Naive thymus-derived CD8-positive, alpha-beta T cell (primary cell): ENCODE results near the gene PPP1R13L. TPM values are rescaled to one million over a fixed set of nuclear protein-coding genes. Genes with fewer than 3 reads are reported as not detected.
"Not testable (repeated sequence)": the region's sequence is repeated elsewhere in the genome, so short reads cannot be mapped to it uniquely, and the experiment has no call there.

Source experiments
- ATAC-seq, 2 donors: fragments of 150-1000 bp; cut with Tn5 transposase in 1 of 2; sonication (Bioruptor Pico), chemical (Tn5 transposase) in 1 of 2; 1 replicate in 1 of 2; 2 replicates in 1 of 2; pipeline ENCODE4 v1.10.0; 2021; ENCODE audit warnings: mild to moderate bottlenecking in 2 of 2, moderate library complexity in 2 of 2
- POLR2A ChIA-PET: fragments of 350-600 bp; sonication (Branson Sonifier 250); formaldehyde crosslinking; loops from one replicate; lab custom pipeline; 2021; ENCODE audit warnings: antibody characterized with exemption; lab: Charles Lee
- DNase-seq, 10 donors: peaks; one replicate each; pipeline versions ENCODE4 v3.0.0 to v3.0.0-alpha.2; 2020 to 2022
- H3K27ac Mint-ChIP-seq, 10 donors: one replicate each; pipeline ENCODE4 v1.8.0; 2020 to 2022; ENCODE audit warnings: mild to moderate bottlenecking in 10 of 10, mixed read lengths in 10 of 10, moderate library complexity in 4 of 10, inconsistent platforms in 1 of 10
- H3K27me3 Mint-ChIP-seq, 5 donors: one replicate each; pipeline ENCODE4 v1.8.0; 2021 to 2022; ENCODE audit warnings: mixed read lengths in 5 of 5
- H3K36me3 Mint-ChIP-seq, 3 donors: one replicate each; pipeline ENCODE4 v1.8.0; 2020 to 2022; ENCODE audit warnings: mixed read lengths in 3 of 3, mild to moderate bottlenecking in 2 of 3, inconsistent platforms in 1 of 3
- H3K4me1 Mint-ChIP-seq, 4 donors: one replicate each; pipeline ENCODE4 v1.8.0; 2021 to 2022; ENCODE audit warnings: mixed read lengths in 4 of 4
- H3K4me3 Mint-ChIP-seq, 10 donors: one replicate each; pipeline ENCODE4 v1.8.0; 2020 to 2022; ENCODE audit warnings: mild to moderate bottlenecking in 10 of 10, mixed read lengths in 10 of 10, moderate library complexity in 6 of 10, inconsistent platforms in 1 of 10
- H3K9me3 Mint-ChIP-seq, 9 donors: one replicate each; pipeline ENCODE4 v1.8.0; 2020 to 2022; ENCODE audit warnings: mixed read lengths in 9 of 9, mild to moderate bottlenecking in 3 of 9, inconsistent platforms in 1 of 9, moderate library complexity in 1 of 9
- polyA plus RNA-seq, 3 donors: library from polyadenylated mRNA; unstranded; fragments of 300-500 nt; fragmentation: Illumina TruSeq; gene quantifications; one replicate each; pipeline ENCODE4 v1.2.3, GENCODE V29; 2021
- total RNA-seq, 8 experiments: library from RNA in 2 of 8; stranded (reverse) in 2 of 8; gene quantifications; one replicate each; pipeline ENCODE4 v1.2.3 and lab custom pipeline; 2021 to 2026

The PPP1R13L gene
- total and polyA plus RNA-seq, 5 experiments from 2014 or later, result 0.64 to 13.2 (median 2.5) TPM

DNA sequence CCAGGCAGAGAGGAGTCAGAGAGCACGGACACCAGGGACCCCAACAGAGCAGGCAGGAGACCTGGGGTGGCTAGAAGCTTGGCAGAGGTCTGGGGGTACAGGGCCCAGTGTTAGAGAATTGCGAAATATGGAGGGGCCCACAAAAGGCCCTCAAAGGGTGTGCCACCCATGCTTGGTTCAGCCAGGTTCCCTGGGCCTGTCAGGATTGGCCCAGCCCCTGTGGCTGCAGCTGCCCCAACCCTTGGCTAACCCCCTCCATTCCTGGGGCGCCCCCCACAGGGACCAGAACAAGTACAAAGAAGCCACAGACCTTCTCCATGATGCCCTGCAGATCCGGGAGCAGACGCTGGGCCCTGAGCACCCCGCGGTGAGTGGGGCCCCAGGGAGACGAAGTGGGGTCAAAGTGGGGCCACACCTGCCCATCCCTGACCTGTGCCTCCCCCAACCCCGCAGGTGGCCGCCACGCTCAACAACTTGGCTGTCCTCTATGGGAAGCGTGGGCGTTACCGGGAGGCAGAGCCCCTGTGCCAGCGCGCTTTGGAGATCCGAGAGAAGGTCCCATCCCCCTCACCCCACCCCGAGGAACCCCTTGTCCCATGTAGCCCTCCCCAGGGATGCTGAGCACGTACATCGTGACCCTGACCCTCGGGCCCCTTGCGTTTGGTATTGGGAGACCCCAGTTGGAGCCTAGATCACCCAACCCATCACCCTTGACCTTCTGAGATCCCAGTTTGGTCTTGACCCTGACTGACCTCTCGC, 56.3 kb downstream of the PPP1R13L start:
- Mint-ChIP-seq H3K9me3 (no peaks in the 10 kb centered on the region), H3K27me3 (peaks cover 5 to 26% (median 16%) of the 10 kb centered on the region in 5 donors), H3K4me1 (peaks cover 0 to 8% (median 0%) of the 10 kb centered on the region in 4 donors), H3K27ac (peak overlapping the region in 1 of 10 donors; percentile 80), H3K4me3 (no peak overlapping the region), H3K36me3 (peaks cover 0 to 11% (median 2%) of the 10 kb centered on the region in 3 donors)
- ATAC-seq (no peak), DNase-seq (no peak)
- POLR2A ChIA-PET, result no interaction called here

DNA sequence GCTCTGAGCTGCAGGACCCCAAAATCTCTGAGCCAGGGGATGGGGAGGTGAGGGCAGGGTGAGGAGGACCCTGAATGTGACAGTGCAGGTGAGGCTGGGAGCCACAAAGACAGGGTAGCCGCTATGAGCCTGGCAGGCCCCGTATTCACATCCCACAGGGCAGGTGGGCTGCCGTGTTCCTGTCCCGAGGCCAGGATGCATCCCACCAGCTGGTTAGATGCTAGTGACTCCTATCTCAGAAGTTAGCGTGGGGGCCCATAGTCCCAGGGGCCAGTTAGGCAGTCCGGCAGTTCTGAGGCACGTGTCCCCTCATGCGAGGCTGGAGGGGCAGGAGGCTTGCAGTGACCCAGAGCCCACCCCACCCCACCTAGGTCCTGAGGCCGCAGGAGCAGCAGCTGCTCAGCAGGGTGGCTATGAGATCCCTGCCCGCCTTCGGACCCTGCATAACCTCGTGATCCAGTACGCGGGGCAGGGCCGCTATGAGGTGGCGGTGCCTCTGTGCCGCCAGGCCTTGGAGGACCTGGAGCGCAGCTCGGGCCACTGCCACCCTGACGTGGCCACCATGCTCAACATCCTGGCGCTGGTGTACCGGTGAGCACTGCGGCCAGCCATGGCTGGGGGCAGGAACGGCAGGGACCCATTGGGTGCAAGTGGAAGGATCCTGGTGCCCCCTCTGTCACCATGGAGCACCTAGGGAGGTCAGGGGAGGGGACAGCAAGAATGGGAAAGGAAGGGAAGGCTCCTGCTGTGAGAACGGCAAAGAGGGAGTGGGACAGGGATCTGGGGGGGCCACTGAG, 57.1 kb downstream of the PPP1R13L start:
- Mint-ChIP-seq H3K4me1 (peaks cover 0 to 8% (median 0%) of the 10 kb centered on the region in 4 donors), H3K9me3 (no peaks in the 10 kb centered on the region), H3K27me3 (peaks cover 6 to 26% (median 16%) of the 10 kb centered on the region in 5 donors), H3K36me3 (peaks cover 0 to 5% (median 0%) of the 10 kb centered on the region in 3 donors), H3K27ac (no peak overlapping the region), H3K4me3 (no peak overlapping the region)
- ATAC-seq (no peak), DNase-seq (no peak)
- POLR2A ChIA-PET, result no interaction called here

DNA sequence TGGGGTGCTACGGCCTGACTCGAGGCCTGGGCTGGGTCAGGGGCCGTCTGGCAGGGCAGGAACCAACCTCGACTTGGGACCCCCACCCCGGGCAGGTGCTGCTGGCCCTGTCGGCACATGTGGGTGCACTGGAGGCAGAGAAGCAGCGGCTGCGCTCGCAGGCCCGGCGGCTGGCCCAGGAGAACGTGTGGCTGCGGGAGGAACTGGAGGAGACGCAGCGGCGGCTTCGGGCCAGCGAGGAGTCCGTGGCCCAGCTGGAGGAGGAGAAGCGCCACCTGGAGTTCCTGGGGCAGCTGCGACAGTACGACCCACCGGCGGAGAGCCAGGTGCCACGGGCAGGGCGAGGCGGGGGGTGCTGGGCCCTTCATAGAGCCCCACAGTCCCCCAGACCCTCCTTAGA, 58.4 kb downstream of the PPP1R13L start:
- ATAC-seq, result no peak
- H3K4me1 Mint-ChIP-seq, result peaks cover 0 to 8% (median 0%) of the 10 kb centered on the region in 4 donors
- peaks cover 0 to 3% (median 0%) of the 10 kb centered on the region in 3 donors for H3K36me3 Mint-ChIP-seq
- peaks cover 6 to 26% (median 16%) of the 10 kb centered on the region in 5 donors for H3K27me3 Mint-ChIP-seq
- no peaks in the 10 kb centered on the region for H3K9me3 Mint-ChIP-seq
- POLR2A ChIA-PET, result no interaction called here
- no peak overlapping the region for H3K27ac Mint-ChIP-seq
- no peak overlapping the region for H3K4me3 Mint-ChIP-seq
- DNase-seq, result no peak

DNA sequence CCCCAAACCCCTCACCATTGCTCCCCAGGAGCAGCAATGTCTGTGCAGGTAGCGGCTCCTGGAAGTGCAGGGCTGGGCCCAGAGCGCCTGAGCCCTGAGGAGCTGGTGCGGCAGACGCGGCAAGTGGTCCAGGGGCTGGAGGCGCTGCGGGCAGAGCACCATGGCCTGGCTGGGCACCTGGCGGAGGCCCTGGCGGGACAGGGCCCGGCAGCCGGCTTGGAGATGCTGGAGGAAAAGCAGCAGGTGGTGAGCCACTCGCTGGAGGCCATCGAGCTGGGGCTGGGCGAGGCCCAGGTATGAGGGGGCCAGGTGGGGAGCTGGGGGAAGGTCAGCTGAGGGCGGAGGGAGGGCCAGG, 59.4 kb downstream of the PPP1R13L start:
- Mint-ChIP-seq H3K27me3 (peaks cover 6 to 26% (median 16%) of the 10 kb centered on the region in 5 donors), H3K36me3 (no peaks in the 10 kb centered on the region), H3K27ac (no peak overlapping the region), H3K9me3 (no peaks in the 10 kb centered on the region), H3K4me3 (no peak overlapping the region), H3K4me1 (peaks cover 0 to 8% (median under 1%) of the 10 kb centered on the region in 4 donors)
- DNase-seq (no peak), ATAC-seq (no peak)
- POLR2A ChIA-PET, result no interaction called here

DNA sequence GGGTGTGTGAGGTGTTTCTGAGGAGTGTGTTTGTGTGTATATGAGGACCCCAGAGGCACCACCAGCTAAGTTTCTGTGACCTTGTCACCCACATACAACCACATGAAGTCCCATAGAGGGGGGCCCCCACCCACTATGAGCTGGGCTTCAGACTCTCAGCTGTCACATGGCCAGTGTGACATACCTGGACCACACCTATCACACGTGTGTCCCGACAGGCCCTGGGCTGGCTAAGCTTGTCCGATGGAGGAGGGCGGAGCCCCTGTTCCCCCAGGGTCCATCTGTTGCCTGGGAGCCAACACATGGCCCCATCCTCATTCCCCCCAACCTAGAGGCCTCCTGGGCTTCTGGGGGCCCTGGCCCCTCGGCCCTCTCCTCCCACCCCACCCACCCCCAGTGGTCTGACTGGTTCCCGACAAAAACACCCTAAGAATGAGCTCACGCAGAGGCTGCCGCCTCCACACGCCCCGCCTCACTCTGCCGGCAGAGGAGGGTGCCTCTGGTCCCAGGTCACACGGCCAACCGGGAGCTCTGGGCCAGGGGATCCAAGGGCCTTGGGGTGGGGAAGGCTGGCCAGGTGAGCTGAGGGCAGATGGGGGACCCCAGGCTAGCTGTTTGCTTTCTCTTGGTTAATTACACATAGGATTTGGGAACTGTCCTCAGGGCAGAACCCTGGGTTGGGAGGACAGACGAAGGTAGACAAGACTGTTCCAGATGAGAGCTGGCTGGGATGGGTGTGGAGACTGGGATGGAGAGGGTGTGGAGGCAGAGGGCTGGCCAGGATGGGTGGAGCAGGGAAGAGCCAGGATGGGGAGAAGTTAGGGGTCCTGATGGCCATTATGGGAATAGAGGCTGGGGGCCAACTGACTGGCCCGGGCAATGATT, 60.0 kb downstream of the PPP1R13L start:
- POLR2A ChIA-PET, result no interaction called here
- ATAC-seq (no peak), DNase-seq (no peak)
- Mint-ChIP-seq H3K27me3 (peaks cover 8 to 26% (median 21%) of the 10 kb centered on the region in 5 donors), H3K9me3 (no peaks in the 10 kb centered on the region), H3K4me3 (no peak overlapping the region), H3K36me3 (no peaks in the 10 kb centered on the region), H3K27ac (peak overlapping the region in 1 of 10 donors; percentile 32), H3K4me1 (peaks cover 2 to 11% (median 5%) of the 10 kb centered on the region in 4 donors)

DNA sequence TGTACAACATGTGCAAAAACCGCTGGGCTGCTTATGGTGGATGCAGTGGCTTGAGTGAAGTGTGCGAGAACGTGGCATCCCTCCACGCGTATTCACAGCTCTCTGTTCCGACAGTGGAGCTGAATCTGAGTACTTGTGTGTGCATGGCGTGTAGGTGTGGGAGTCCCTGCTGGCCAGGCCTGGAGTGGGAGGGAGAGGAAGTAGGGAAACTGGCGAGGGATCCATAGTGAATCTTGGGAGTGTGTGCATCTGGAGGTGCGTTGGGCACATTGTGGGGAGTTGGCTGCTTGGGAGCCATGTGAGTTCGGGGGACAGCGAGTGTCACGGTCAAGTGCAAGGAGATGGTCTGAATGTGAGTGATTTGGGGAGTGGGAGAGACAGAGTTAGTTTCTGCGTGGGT, 62.0 kb downstream of the PPP1R13L start:
- DNase-seq, result no peak
- no peak overlapping the region for H3K27ac Mint-ChIP-seq
- peaks cover 15 to 37% (median 26%) of the 10 kb centered on the region in 5 donors for H3K27me3 Mint-ChIP-seq
- H3K36me3 Mint-ChIP-seq, result no peaks in the 10 kb centered on the region
- no peaks in the 10 kb centered on the region for H3K9me3 Mint-ChIP-seq
- POLR2A ChIA-PET, result no interaction called here
- H3K4me1 Mint-ChIP-seq, result peaks cover 5 to 9% (median 8%) of the 10 kb centered on the region in 4 donors
- no peak overlapping the region for H3K4me3 Mint-ChIP-seq
- ATAC-seq, result no peak

DNA sequence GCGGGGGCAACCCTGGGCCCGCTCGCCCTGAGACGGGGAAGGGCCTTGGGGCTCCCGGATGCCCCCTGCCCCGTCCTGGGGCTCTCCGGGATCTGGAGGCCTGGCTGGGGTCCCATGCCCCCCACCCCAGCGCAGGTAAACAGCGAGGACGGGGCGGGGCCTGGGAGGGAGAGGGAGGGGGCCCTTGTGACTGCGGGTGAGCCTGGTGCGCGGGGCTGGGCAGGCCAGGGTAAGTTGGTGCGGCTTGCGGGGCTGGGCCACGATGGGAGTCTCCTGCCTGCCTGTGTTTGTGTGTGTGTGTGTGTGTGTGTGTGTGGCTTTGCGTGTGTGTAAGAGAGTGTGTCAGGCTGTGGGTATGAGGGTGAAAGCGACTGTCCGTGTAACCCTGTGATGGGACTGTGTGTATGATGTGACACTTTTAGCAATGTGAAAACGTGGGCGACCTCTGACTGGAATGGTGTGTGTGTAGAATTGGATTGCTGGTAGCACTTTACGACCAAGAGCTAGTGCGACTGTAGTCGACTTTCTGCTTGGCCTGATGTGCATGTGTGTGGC, 63.9 kb downstream of the PPP1R13L start:
- H3K27me3 Mint-ChIP-seq, result peaks cover 17 to 43% (median 24%) of the 10 kb centered on the region in 5 donors

DNA sequence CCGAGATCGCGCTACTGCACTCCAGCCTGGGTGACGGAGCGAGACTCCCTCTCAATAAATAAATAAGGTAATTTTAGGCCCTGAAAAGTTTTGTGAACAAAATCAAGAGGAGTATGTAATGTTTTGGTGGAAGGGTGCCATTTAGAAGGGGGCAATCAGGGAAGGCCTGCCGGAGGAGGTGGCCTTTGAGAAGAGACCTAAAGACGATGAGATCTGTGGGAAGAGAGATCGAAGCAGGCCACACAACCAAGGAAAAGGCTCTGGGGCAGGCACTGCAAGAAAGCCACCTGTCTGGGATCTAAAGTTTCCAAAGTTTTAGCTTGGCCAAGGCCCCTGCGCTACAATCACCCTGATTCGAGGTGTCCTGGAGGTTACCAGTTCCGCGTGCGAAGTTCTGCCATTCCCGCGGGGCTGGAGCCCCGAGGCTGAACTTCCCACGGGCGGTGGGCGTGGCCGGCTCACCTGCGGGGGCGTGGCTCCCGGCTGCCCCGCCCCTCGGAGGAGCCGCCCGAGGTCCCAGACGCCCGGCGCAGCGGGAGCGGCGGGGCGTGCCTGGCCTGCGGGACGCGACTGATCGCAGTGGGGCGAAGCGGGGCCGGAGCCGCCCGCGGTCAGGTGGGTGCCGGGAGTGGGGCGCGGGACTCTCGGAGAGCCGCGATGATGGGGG, 64.5 kb downstream of the PPP1R13L start, which contains the start of gene KLC3:
Gene KLC3, plus strand, starts transcription at position 519 of the 667 bp plus-strand sequence. CDS start 4,792 bp downstream, outside the sequence.
- Mint-ChIP-seq H3K9me3 (no peaks in the 10 kb centered on the region), H3K27ac (no peak within 1 kb of the TSS), H3K27me3 (peaks cover 15 to 39% (median 22%) of the 10 kb centered on the region in 5 donors), H3K36me3 (no peaks in the 10 kb centered on the region), H3K4me3 (peak within 1 kb of the TSS; percentile 12 to 85 (median 65)), H3K4me1 (peaks cover 5 to 9% (median 8%) of the 10 kb centered on the region in 4 donors)
- DNase-seq, result peak in 8 of 10 donors; percentile 18 to 52 (median 37)
- POLR2A ChIA-PET, result no interaction called here
- ATAC-seq, result peak; percentile 51 to 56

More for the DNA sequence above, 63.9 kb downstream of the PPP1R13L start:
- Mint-ChIP-seq H3K4me1 (peaks cover 5 to 9% (median 8%) of the 10 kb centered on the region in 4 donors), H3K27ac (no peak overlapping the region), H3K36me3 (no peaks in the 10 kb centered on the region), H3K4me3 (no peak overlapping the region), H3K9me3 (no peaks in the 10 kb centered on the region)
- peak in 1 of 10 donors; percentile 5 for DNase-seq
- POLR2A ChIA-PET, result no interaction called here
- ATAC-seq, result peak; percentile 34 to 44

DNA sequence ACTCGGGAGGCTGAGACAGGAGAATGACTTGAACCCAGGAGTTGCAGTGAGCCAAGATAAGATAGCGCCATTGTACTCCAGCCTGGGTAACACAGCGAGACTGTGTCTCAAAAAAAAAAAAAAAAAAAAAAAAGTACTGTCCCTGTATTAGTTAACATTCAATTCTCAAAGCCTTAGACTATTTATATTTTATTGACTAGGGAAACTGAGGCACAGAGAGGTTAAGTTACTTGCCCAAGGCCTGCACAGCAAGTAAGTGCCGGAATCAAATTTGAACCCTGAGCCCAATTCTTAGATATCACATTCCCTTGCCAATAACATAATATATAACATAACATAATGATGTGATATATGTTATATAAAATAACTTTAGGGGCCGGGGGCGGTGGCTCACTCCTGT, 65.2 kb downstream of the PPP1R13L start:
- ATAC-seq (no peak), DNase-seq (no peak)
- Mint-ChIP-seq H3K36me3 (no peaks in the 10 kb centered on the region), H3K4me1 (peaks cover 5 to 9% (median 8%) of the 10 kb centered on the region in 4 donors), H3K27me3 (peaks cover 8 to 34% (median 16%) of the 10 kb centered on the region in 5 donors), H3K4me3 (peak overlapping the region in 5 of 10 donors; percentile 38 to 85 (median 68)), H3K27ac (no peak overlapping the region), H3K9me3 (no peaks in the 10 kb centered on the region)
- POLR2A ChIA-PET, result interaction anchor here (0.7 kb wide), 1 partner anchor 52 kb away, joined by 10 read pairs; no protein-coding TSS in a partner anchor

DNA sequence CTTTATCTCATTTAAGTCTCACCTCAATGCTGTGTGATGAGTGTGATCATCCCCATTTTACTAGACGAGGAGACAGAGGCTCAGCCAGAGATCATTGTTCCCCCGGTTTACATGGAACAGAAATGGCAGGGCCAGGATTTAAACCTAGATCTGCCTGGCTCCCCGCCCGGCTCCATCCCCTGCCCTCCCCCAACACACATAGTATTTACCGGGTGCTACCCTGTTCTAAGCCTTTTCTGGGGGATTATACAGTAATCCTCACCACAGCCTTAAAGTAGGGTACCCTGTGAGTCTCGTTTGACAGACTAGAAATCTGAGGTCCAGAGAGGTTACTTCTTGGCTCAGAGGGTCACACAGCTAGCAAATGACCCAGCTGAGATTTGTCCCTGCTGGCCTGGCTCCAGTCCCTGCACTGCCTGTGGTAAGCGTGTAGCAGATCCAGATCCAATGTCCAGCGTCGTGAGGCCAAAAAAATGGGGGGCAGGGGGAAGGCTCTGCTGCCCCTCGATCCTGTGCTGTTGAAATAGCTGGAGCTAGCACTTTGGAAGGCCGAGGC, 68.1 kb downstream of the PPP1R13L start:
- Mint-ChIP-seq H3K4me1 (peaks cover 6 to 9% (median 8%) of the 10 kb centered on the region in 4 donors), H3K36me3 (no peaks in the 10 kb centered on the region), H3K27ac (no peak overlapping the region), H3K9me3 (no peaks in the 10 kb centered on the region), H3K4me3 (no peak overlapping the region), H3K27me3 (peaks cover 0 to 34% (median 15%) of the 10 kb centered on the region in 5 donors)
- POLR2A ChIA-PET, result no interaction called here
- DNase-seq (no peak), ATAC-seq (no peak)

DNA sequence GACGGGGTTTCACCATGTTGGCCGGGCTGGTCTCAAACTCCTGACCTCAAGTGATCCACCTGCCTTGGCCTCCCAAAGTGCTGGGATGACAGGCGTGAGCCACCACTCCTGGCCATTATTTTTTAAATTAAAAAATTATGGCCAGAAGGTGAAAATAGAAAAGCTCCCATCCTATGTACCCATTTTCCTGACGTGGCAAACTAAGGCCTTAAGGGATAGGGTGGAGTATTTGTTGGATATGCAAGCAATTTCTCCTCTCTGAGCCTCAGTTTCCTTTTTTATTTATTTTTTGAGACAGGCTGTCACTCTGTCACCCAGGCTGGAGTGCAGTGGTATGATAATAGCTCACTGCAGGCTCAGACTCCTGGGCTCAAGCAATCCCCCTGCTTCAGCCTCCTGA, 70.0 kb downstream of the PPP1R13L start:
- ATAC-seq, POLR2A ChIA-PET, H3K4me1 Mint-ChIP-seq, H3K27ac Mint-ChIP-seq, H3K4me3 Mint-ChIP-seq, H3K9me3 Mint-ChIP-seq, H3K36me3 Mint-ChIP-seq: not testable (repeated sequence)
- DNase-seq, result peak in 1 of 10 donors; percentile 10
- H3K27me3 Mint-ChIP-seq, result peaks cover 0 to 33% (median 14%) of the 10 kb centered on the region in 5 donors
